ENCODE results near the gene MDGA2.

The MDGA2 gene

GRCh38 chr14:47483449-47483848 is 192.0 kb downstream of the MDGA2 start:
- no peak for DNase-seq

- DNase-seq: no peak
Observed at GRCh38 chr14:47471075-47471474, 204.3 kb downstream of the MDGA2 start.

GRCh38 chr14:47466916-47467315 is 208.5 kb downstream of the MDGA2 start:
- no peak for DNase-seq

GRCh38 chr14:47454025-47454424 is 221.4 kb downstream of the MDGA2 start:
- DNase-seq: no peak

- DNase-seq: no peak
Observed at GRCh38 chr14:47447076-47447475, 228.3 kb downstream of the MDGA2 start.

- DNase-seq: no peak
Observed at GRCh38 chr14:47442211-47442610, 233.2 kb downstream of the MDGA2 start.

GRCh38 chr14:47439953-47440352 is 235.5 kb downstream of the MDGA2 start:
- DNase-seq: no peak

- DNase-seq: no peak
Observed at GRCh38 chr14:47438650-47439140, 236.7 kb downstream of the MDGA2 start.

- no peak for DNase-seq
Observed at GRCh38 chr14:47435331-47435965, 240.0 kb downstream of the MDGA2 start.

- DNase-seq: no peak
Observed at GRCh38 chr14:47427629-47428028, 247.8 kb downstream of the MDGA2 start.

- DNase-seq: no peak
Observed at GRCh38 chr14:47425302-47425701, 250.1 kb downstream of the MDGA2 start.

GRCh38 chr14:47422191-47422590 is 253.2 kb downstream of the MDGA2 start:
- DNase-seq: no peak

- DNase-seq: no peak
Observed at GRCh38 chr14:47411523-47411922, 263.9 kb downstream of the MDGA2 start.

GRCh38 chr14:47392326-47392725 is 283.1 kb downstream of the MDGA2 start:
- DNase-seq: no peak

GRCh38 chr14:47390831-47391504 is 284.4 kb downstream of the MDGA2 start:
- no peak for DNase-seq

GRCh38 chr14:47389535-47389934 is 285.9 kb downstream of the MDGA2 start:
- no peak for DNase-seq

GRCh38 chr14:47366006-47366405 is 309.4 kb downstream of the MDGA2 start:
- no peak for DNase-seq

GRCh38 chr14:47365233-47365632 is 310.2 kb downstream of the MDGA2 start:
- no peak for DNase-seq

- DNase-seq: no peak
Observed at GRCh38 chr14:47353186-47353585, 322.2 kb downstream of the MDGA2 start.

- no peak for DNase-seq
Observed at GRCh38 chr14:47346849-47347248, 328.6 kb downstream of the MDGA2 start.

- no peak for DNase-seq
Observed at GRCh38 chr14:47345016-47345415, 330.4 kb downstream of the MDGA2 start.

- no peak for DNase-seq
Observed at GRCh38 chr14:47332939-47333338, 342.5 kb downstream of the MDGA2 start.

- no peak for DNase-seq
Observed at GRCh38 chr14:47332106-47332505, 343.3 kb downstream of the MDGA2 start.

GRCh38 chr14:47328376-47328775 is 347.0 kb downstream of the MDGA2 start:
- no peak for DNase-seq

GRCh38 chr14:47327336-47327735 is 348.1 kb downstream of the MDGA2 start:
- no peak for DNase-seq

All from CD4-positive, alpha-beta T cell treated with Interferon alpha-2 for 1 hour (primary cell).